ENCODE results near the gene CSK.

The CSK gene

DNA sequence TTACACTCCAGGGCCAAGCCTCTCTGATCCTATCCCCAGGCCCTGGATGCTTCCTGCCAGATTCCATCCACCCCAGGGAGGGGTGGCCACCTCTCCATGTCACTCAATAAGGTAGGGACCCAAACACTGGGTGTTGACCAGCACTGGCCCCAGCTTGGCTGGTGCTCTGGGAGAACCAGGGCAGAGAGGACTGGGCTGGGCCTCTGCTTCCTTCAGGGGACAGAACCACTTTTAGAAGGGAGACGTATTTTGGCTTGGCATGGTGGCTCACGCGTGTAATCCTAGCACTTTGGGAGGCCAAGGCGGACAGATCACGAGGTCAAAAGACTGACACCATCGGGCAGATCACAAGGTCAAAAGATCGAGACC lies 39.9 kb downstream of the CSK start:
- no peak for DNase-seq (ENCODE audit: low read depth)
- H3K4me3 ChIP-seq (ENCODE audit: low read depth, low read length): no peak overlapping the region
- TF ChIP-seq MYC (IDR thresholded peaks at IDR 0.05; ENCODE audit: low read depth, low read length) (no peak), POLR2A (IDR thresholded peaks at IDR 0.05; ENCODE audit: extremely low read depth, insufficient read length) (no peak)
- TF ChIP-seq, protein P1, sequence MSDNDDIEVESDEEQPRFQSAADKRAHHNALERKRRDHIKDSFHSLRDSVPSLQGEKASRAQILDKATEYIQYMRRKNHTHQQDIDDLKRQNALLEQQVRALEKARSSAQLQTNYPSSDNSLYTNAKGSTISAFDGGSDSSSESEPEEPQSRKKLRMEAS (IDR thresholded peaks at IDR 0.05; ENCODE audit: low read depth, low read length): no peak
- TF ChIP-seq, protein P2, sequence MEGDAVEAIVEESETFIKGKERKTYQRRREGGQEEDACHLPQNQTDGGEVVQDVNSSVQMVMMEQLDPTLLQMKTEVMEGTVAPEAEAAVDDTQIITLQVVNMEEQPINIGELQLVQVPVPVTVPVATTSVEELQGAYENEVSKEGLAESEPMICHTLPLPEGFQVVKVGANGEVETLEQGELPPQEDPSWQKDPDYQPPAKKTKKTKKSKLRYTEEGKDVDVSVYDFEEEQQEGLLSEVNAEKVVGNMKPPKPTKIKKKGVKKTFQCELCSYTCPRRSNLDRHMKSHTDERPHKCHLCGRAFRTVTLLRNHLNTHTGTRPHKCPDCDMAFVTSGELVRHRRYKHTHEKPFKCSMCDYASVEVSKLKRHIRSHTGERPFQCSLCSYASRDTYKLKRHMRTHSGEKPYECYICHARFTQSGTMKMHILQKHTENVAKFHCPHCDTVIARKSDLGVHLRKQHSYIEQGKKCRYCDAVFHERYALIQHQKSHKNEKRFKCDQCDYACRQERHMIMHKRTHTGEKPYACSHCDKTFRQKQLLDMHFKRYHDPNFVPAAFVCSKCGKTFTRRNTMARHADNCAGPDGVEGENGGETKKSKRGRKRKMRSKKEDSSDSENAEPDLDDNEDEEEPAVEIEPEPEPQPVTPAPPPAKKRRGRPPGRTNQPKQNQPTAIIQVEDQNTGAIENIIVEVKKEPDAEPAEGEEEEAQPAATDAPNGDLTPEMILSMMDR (IDR thresholded peaks at IDR 0.05; ENCODE audit: low read depth, low read length): no peak

DNA sequence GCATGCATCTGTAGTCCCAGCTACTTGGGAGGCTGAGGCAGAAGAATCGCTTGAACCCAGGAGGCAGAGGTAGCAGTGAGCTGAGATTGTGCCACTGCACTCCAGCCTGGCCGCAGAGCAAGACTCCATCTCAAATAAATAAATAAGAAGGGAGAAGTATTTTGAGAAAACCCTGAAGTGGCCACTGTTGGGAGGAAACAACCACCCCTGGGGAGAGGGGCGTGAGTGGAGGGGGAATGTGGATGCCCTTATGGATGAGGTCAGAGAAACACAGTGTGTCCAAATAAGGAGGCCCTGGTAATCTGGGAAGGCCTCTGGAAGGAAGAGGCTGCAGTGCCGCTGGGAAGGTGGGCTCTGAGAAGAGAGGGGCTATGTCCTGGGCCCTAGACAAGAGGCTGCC lies 40.4 kb downstream of the CSK start:
- DNase-seq (ENCODE audit: low read depth): no peak
- TF ChIP-seq, protein P2 (IDR thresholded peaks at IDR 0.05; ENCODE audit: low read depth, low read length): no peak
- TF ChIP-seq, protein P1 (IDR thresholded peaks at IDR 0.05; ENCODE audit: low read depth, low read length): no peak
- TF ChIP-seq POLR2A (IDR thresholded peaks at IDR 0.05; ENCODE audit: extremely low read depth, insufficient read length): no peak
- no peak for TF ChIP-seq MYC (IDR thresholded peaks at IDR 0.05; ENCODE audit: low read depth, low read length)
- no peak overlapping the region for H3K4me3 ChIP-seq (ENCODE audit: low read depth, low read length)

DNA sequence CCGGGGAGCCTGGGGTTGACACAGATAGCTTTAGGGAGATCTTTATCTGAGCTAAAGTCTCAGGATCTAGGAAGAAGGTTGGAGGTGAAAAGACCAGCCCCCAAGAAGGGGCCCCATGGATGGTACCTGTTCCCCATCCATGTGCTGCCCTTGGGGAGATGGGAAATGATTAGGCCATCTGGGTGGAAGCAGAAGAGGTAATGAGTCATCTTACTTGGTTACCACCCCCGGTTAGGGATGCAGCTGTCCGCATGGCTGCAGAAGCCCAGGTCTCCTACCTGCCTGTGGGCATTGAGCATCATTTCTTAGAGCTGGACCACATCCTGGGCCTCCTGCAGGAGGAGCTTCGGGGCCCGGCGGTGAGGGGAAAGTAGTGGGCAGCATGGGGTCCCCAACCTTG lies 41.4 kb downstream of the CSK start:
- no peak for DNase-seq (ENCODE audit: low read depth)
- TF ChIP-seq, protein P2 (IDR thresholded peaks at IDR 0.05; ENCODE audit: low read depth, low read length): no peak
- H3K4me3 ChIP-seq (ENCODE audit: low read depth, low read length): no peak overlapping the region

DNA sequence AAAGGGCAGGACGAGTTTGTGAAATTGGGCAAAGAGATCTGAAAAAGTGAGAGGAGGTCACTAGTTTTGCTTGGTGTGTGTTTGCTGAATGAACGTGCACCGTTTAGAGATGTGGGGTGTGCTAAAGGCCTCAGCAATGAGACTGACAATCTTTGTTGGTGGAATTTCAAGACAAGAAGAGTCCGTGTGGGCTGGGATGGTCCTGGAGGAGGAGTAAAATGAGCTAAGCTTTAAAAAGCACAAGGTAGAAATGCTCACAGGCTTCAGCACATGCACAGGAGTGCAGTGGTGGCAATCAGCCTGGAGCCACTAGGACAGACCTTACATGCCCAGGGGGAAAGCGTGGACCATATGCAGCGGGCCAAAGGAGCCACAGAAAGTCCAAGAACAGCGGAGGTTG lies 43.1 kb downstream of the CSK start:
- no peak for DNase-seq (ENCODE audit: low read depth)
- H3K4me3 ChIP-seq (ENCODE audit: low read depth, low read length): no peak overlapping the region
- TF ChIP-seq MYC (IDR thresholded peaks at IDR 0.05; ENCODE audit: low read depth, low read length): no peak
- TF ChIP-seq, protein P1 (IDR thresholded peaks at IDR 0.05; ENCODE audit: low read depth, low read length): no peak
- TF ChIP-seq POLR2A (IDR thresholded peaks at IDR 0.05; ENCODE audit: extremely low read depth, insufficient read length): no peak
- TF ChIP-seq, protein P2 (IDR thresholded peaks at IDR 0.05; ENCODE audit: low read depth, low read length): no peak

DNA sequence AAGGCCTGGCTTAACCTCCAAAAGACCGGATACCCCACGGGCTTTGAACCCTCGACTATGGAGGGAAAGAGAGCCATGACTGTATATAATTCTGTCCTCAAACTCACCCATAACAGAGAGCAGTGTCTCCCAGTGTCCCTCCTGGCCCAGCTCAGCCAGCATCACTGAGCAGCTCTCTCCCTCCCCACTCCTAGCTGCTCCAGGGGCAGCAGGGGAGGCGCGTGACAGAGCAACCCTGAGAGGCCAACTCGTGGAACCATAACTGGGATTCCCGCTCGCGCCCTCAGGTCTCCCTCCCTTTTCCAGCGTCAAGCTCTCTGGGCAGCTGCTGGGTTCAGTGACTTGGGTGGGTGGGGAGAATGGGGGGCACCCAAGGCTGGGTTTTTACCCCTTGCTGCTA lies 44.0 kb downstream of the CSK start:
- no peak for DNase-seq (ENCODE audit: low read depth)
- H3K4me3 ChIP-seq (ENCODE audit: low read depth, low read length): no peak overlapping the region
- TF ChIP-seq MYC (IDR thresholded peaks at IDR 0.05; ENCODE audit: low read depth, low read length): no peak
- TF ChIP-seq POLR2A (IDR thresholded peaks at IDR 0.05; ENCODE audit: extremely low read depth, insufficient read length): no peak
- TF ChIP-seq, protein P1 (IDR thresholded peaks at IDR 0.05; ENCODE audit: low read depth, low read length): no peak
- TF ChIP-seq, protein P2 (IDR thresholded peaks at IDR 0.05; ENCODE audit: low read depth, low read length): no peak

DNA sequence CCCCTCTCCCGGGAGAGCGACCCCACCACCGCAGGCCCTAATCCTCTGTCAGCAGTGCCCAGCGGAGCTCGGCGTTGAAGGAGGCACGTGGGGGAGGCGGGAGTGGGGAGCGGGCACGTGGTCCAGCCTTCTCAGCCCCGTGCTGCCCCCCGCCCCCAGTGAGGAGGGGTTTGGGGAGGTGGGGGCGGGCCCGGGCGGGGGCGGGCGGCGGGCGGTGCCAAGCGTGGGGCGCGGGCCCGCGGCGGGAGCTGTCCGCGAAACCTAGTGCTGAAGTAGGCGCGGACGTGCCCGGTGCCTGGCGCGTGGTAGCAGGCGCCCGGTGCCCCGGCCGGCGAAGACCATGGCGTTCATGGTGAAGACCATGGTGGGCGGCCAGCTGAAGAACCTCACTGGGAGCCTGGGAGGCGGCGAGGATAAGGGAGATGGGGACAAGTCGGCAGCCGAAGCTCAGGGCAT lies 44.5 kb downstream of the CSK start, which contains the start of gene CPLX3:
Gene CPLX3, plus strand, starts transcription at position 264 of the 456 bp plus-strand sequence. Its CDS starts 77 bp downstream, at position 341.
- no peak within 1 kb of the TSS for H3K4me3 ChIP-seq (ENCODE audit: low read depth, low read length)
- TF ChIP-seq, protein P2 (IDR thresholded peaks at IDR 0.05; ENCODE audit: low read depth, low read length): no peak
- TF ChIP-seq, protein P1 (IDR thresholded peaks at IDR 0.05; ENCODE audit: low read depth, low read length): 0 out of 2 replicates have a peak, but pooled peaks have one; percentile 12
- DNase-seq (ENCODE audit: low read depth): peak; percentile 49

Data from NB4 (cell line).